ENCODE measurements around the gene FGF9.

- TF ChIP-seq GATA2 (IDR thresholded peaks at IDR 0.05; ENCODE audit: low read depth, low read length) (no peak), GATA3 (IDR thresholded peaks at IDR 0.05; ENCODE audit: low read depth, low read length) (no peak)
These were observed 59.5 kb downstream of the FGF9 start for GRCh38 chr13:21730186-21730880.
